ENCODE measurements around the gene STIMATE. TPM values are rescaled to one million over a fixed set of nuclear protein-coding genes. Genes with fewer than 3 reads are reported as not detected.
A peak's percentile ranks its signal among the peaks of the same experiment; 100 is the strongest.

Gene STIMATE
- total and polyA plus RNA-seq, 9 of the 15 experiments (the other 6 are each of a cell fraction or from before 2014, with no cell fraction given) = 0.14 to 7.7 (median 4.9) TPM

GRCh38 chr3:52822363-52822762, 75.0 kb downstream of the STIMATE start:
- TF ChIP-seq NR4A1 (CRISPR knock-in tag; IDR thresholded peaks at IDR 0.05) = no peak
- no peak for TF ChIP-seq NR4A1 (tag; IDR thresholded peaks at IDR 0.05)
- TF ChIP-seq ZNF75A (CRISPR knock-in tag; IDR thresholded peaks at IDR 0.05) = no peak
- TF ChIP-seq, protein P1, sequence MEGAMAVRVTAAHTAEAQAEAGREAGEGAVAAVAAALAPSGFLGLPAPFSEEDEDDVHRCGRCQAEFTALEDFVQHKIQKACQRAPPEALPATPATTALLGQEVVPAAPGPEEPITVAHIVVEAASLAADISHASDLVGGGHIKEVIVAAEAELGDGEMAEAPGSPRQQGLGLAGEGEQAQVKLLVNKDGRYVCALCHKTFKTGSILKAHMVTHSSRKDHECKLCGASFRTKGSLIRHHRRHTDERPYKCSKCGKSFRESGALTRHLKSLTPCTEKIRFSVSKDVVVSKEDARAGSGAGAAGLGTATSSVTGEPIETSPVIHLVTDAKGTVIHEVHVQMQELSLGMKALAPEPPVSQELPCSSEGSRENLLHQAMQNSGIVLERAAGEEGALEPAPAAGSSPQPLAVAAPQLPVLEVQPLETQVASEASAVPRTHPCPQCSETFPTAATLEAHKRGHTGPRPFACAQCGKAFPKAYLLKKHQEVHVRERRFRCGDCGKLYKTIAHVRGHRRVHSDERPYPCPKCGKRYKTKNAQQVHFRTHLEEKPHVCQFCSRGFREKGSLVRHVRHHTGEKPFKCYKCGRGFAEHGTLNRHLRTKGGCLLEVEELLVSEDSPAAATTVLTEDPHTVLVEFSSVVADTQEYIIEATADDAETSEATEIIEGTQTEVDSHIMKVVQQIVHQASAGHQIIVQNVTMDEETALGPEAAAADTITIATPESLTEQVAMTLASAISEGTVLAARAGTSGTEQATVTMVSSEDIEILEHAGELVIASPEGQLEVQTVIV (CRISPR knock-in tag; IDR thresholded peaks at IDR 0.05; ENCODE audit: borderline replicate concordance) = no peak
- TF ChIP-seq USF1 (CRISPR knock-in tag; IDR thresholded peaks at IDR 0.05) = no peak
- no peak for TF ChIP-seq TSC22D4 (tag; IDR thresholded peaks at IDR 0.05)
- TF ChIP-seq, protein P2, sequence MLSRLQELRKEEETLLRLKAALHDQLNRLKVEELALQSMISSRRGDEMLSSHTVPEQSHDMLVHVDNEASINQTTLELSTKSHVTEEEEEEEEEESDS (CRISPR knock-in tag; IDR thresholded peaks at IDR 0.05) = no peak
- TF ChIP-seq XRCC5 (IDR thresholded peaks at IDR 0.05; ENCODE audit: low read depth, low read length) = no peak
- TF ChIP-seq MEIS2 (IDR thresholded peaks at IDR 0.05; ENCODE audit: partially characterized antibody) = peak; percentile 40
- TF ChIP-seq, protein P3, sequence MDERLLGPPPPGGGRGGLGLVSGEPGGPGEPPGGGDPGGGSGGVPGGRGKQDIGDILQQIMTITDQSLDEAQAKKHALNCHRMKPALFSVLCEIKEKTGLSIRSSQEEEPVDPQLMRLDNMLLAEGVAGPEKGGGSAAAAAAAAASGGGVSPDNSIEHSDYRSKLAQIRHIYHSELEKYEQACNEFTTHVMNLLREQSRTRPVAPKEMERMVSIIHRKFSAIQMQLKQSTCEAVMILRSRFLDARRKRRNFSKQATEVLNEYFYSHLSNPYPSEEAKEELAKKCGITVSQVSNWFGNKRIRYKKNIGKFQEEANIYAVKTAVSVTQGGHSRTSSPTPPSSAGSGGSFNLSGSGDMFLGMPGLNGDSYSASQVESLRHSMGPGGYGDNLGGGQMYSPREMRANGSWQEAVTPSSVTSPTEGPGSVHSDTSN (CRISPR knock-in tag; IDR thresholded peaks at IDR 0.05; ENCODE audit: low read depth) = no peak
- TF ChIP-seq, protein P3 (tag; conservative IDR thresholded peaks at IDR 0.05; ENCODE audit: low read depth) = peak; percentile 30; the same call in 1 of the 2 replicates
- TF ChIP-seq SMARCE1 (IDR thresholded peaks at IDR 0.05) = no peak
- TF ChIP-seq, protein P4, sequence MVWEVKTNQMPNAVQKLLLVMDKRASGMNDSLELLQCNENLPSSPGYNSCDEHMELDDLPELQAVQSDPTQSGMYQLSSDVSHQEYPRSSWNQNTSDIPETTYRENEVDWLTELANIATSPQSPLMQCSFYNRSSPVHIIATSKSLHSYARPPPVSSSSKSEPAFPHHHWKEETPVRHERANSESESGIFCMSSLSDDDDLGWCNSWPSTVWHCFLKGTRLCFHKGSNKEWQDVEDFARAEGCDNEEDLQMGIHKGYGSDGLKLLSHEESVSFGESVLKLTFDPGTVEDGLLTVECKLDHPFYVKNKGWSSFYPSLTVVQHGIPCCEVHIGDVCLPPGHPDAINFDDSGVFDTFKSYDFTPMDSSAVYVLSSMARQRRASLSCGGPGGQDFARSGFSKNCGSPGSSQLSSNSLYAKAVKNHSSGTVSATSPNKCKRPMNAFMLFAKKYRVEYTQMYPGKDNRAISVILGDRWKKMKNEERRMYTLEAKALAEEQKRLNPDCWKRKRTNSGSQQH (CRISPR knock-in tag; IDR thresholded peaks at IDR 0.05) = no peak
- no peaks in the 10 kb centered on the region; the same call in 1 of the 2 replicates for H4K20me1 ChIP-seq (replicated peaks; ENCODE audit: control insufficient read depth, insufficient read depth, low read length)
- H3K4me2 ChIP-seq (ENCODE audit: insufficient read depth, low read length) = no peak overlapping the region
- no peak overlapping the region for H2AFZ ChIP-seq (ENCODE audit: low read depth, low read length)
- DNase-seq (ENCODE audit: extremely low read depth in 1 of 4, low spot score in 3 of 4) (no peak), ATAC-seq (no peak), FAIRE-seq (no peak)
- intact Hi-C loops (cut with micrococcal nuclease) (no loop called here), in situ Hi-C loops (cut with MboI) (no loop called here)
- WGBS (ENCODE audit: insufficient coverage, low coverage, missing lambda C conversion rate) = 4% methylated on average over 2 of the region's 5 CpGs
- H3K9ac ChIP-seq (ENCODE audit: insufficient read depth in 1 of 2, low read depth in 2 of 2, low read length in 2 of 2) = no peak overlapping the region
- H3K4me1 ChIP-seq (replicated peaks in 1 of 2; ENCODE audit: control insufficient read depth in 2 of 2, insufficient read depth in 2 of 2, low read length in 2 of 2) = peaks cover 0 to 11% of the 10 kb centered on the region in 2 experiments; a peak in 2 of 5 replicates
- no peaks in the 10 kb centered on the region for H3K9me1 ChIP-seq (ENCODE audit: control insufficient read depth, insufficient read depth, low read length)
- H3K27me3 ChIP-seq (ENCODE audit: control insufficient read depth in 2 of 2, insufficient read depth in 2 of 2, low read length in 2 of 2) = peaks cover 0 to 41% of the 10 kb centered on the region in 2 experiments; a peak in 2 of 5 replicates
- BruUV-seq (replicated peaks) = no TSS peak
- H3K27ac ChIP-seq (ENCODE audit: extremely low read depth, low read depth, low read length) = no peak overlapping the region
- no peak overlapping the region for H3K4me3 ChIP-seq
- ChIA-PET CTCF (ENCODE audit: low intra/inter-chr PET ratio) (no interaction called here), POLR2A (interaction anchor here (0.9 kb wide), 1 partner anchor 19 kb away, joined by 3 read pairs; no protein-coding TSS in a partner anchor)
- no peaks in the 10 kb centered on the region for H3K79me2 ChIP-seq (ENCODE audit: control insufficient read depth, insufficient read depth, low read length)
- no peaks in the 10 kb centered on the region for H3K9me3 ChIP-seq (replicated peaks; ENCODE audit: control insufficient read depth, insufficient read depth, low read depth, low read length)
- no peaks in the 10 kb centered on the region for H3K36me3 ChIP-seq (ENCODE audit: control insufficient read depth, insufficient read depth, low read length)

All from K562 (cell line).